Mesenteric fat pad (tissue), 1 donor: ENCODE results near the gene PRLR. TPM values are rescaled to one million over a fixed set of nuclear protein-coding genes. Genes with fewer than 3 reads are reported as not detected.
"Not testable (repeated sequence)": the region's sequence is repeated elsewhere in the genome, so short reads cannot be mapped to it uniquely, and the experiment has no call there.

Source experiments
- DNase-seq: peaks from one replicate; pipeline ENCODE4 v3.0.0-alpha.2; 2020; ENCODE audit warnings: low spot score
- total RNA-seq: library from RNA; stranded (reverse); fragmentation: NEBNext Ultra II Directional; extraction: Animal tissue kit (Norgen Biotek cat#: 25700); gene quantifications from one replicate; pipeline ENCODE4 v1.2.1, GENCODE V29; 2021
- donor health status: DM: yes; HTN: yes; CAD: no.

Gene PRLR
- total RNA-seq, 1 donor from 2014 or later, result 2.4 TPM

DNA sequence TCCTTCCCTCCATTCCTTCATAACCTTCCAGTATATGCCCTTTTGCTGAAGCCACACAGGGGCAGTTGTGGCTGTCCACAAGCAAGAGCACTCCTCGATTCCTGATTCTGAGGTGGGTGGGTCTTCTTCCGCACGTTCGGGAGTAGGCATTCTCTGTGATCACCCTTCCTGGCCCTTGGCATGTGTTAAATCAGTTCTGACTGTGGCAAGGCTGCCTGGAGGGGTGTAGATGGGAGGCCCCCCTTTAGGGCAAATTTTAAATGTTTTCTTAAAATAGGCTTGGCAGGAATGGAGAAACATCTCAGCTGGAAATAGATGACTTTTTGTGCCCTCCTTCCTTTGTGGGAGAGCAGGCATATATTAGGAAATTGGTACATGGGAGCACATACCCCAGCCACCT lies 185.6 kb downstream of the PRLR start:
- no peak for DNase-seq

DNA sequence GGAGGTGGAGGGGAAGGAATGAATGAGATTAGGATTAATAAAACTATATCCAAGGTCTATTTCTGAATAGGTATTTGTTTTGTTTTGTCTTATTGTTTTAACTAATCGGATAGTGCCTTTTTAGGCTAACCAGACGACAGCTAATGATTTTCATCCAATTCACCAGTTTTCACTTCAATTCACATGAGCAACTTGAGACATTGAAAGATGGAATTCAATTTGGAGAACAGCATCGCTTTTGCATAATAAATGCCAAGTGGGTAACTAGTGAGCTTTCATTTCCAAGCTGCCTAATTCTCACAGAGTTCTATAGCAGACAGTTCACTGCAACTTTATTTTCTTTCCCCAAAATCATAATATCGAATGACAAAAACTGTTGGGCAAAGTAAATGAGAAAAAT lies 187.5 kb downstream of the PRLR start:
- no peak for DNase-seq

DNA sequence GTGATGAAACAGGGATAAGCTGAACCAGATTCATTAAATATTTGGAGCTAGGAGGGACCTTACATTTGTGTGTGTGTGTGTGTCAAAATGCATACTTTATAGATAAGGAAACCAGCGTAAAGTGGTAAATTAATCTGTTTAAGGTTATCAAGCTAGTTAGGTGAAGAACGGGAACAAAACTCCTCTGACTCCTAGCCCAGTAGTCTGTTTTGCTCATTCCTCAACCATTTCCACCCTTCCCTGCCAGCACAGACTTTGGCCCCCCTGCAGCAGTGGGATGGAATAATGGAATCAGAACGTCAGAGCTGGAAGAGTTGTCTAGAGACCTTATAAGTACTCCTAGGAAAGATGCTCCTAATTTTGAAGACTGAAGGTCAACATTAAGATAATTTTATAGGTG lies 189.0 kb downstream of the PRLR start:
- no peak for DNase-seq

DNA sequence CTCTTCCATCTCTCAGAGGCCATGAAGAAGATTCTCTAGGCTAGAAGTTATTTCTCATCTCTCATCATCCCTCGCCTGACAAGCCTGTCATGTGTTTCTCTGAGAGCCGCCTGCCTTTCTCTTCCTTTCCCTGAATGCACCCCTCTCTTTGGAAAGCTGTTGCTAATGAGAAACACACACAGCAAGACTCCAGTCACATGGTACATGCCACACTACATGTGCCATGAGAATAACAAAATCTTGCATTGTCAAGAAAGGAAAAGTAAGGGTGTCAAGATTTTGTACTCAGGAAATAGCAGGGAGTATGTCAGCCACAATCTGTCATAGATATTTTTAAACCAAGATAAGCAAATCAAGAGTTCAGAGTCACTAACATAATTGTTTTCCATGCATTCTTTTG lies 191.4 kb downstream of the PRLR start:
- no peak for DNase-seq

DNA sequence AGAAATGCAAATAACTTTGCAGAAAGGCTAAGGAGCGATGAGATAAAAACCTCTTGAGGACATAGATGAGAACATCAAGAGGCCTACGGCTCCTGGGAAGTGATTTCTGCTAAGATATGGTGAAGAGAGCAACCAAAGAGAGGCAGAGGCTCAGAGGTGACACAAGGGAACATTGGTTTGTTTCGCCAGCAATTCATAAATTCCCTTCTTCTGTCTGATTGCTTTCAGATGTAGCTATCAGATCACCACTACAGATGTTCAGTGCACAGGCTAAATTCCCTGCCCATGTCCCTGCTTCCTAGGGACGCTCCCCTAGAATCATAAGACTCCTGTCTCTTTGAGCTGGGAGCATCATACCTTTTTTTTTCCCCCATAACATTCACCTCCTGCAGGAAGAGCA lies 193.8 kb downstream of the PRLR start:
- DNase-seq, result no peak

DNA sequence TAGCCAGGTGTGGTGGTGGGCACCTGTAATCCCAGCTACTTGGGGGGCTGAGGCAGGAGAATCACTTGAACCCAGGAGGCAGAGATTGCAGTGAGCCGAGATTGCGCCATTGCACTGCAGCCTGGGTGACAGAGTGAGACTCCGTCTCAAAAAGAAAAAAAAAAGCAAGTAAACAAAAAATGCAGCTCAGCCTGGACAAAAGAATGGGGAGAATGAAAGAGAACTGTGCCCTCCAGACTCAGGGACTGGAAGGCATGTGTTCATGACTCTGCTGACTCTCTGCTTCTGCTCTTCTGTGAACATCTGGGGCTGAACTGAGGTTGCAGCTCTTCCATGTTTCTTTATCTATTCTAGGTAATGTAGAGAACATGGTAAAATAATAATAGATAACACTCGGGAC lies 194.4 kb downstream of the PRLR start:
- not testable (repeated sequence) for DNase-seq

DNA sequence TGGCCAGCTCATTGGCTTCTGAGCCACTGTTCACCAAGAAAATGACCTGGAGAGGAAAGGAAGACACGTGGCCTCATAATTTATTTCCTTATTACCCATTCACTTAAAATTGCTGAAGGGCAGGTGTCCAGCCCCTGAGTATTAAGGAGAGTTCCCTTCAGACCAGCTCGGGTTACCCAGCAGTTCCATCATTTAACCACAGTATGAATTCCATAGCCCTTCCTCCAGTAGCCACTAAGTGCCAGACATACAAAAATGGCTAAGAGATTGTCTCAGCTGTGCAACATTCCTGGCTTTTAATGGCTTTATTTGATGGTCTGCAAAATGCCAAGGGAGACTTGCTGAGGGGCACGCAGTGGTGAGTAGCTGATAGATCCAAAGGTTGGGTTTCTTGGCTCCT lies 195.0 kb downstream of the PRLR start:
- no peak for DNase-seq

DNA sequence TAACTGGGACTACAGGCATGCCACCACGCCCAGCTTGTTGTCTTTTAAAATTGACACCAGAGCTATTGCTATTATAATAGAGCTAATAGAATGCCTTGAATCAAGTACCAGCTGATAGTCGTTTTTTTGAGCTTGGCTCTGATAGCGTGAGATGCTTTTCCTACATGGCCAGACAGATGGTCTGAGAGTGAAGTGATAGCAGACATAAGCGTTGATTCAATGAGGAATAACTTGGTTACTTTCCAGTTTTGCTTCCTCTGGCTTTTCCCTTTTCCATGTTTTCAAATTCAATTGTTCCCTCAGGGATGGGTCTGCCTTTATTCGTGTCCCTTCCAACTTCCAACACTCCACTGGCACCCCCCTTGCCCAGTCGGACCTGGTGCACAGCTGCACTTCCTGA lies 197.9 kb downstream of the PRLR start:
- no peak for DNase-seq

DNA sequence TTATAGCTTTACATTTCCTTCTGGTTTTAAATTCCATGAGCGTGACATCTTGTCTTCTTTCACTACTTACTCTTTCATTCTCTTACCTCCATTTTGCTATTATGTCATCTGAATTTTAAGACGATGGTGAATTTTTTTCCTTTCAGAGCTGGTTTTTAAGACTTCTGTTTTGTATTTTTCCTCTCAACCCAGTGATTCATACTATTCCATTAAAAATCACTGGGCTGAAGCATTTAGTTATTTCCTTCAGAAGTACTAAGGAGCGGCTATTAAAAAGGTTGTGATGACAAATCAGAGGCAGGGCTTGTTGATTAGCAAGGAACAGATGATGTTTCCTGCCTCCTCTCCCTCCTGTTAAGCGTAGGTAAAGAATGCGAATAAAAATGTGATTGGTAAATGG lies 199.0 kb downstream of the PRLR start:
- DNase-seq, result no peak

- no peak for DNase-seq
Observed at GRCh38 chr5:35030426-35031100, 199.7 kb downstream of the PRLR start.

DNA sequence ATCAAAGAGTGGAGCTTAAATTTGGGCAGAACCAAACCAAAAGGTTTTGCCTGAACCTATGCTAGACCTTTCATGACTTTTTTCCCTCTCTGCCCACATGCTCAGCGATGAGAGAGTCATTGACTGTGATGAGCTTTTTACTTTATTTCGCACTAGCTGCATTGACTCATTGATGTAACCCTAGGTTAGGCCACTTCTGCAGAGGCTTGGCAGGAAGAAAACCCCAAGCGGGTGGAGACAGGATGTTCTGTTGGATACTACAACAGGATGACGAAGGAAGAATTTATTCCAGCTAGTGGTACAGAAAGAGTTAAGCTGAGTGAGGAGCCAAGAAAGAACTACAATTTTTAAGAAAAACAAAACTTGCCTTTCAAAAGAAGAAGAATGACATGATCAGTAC lies 201.0 kb downstream of the PRLR start:
- DNase-seq, result no peak

- no peak for DNase-seq
Observed at GRCh38 chr5:35026941-35027340, 203.3 kb downstream of the PRLR start.

DNA sequence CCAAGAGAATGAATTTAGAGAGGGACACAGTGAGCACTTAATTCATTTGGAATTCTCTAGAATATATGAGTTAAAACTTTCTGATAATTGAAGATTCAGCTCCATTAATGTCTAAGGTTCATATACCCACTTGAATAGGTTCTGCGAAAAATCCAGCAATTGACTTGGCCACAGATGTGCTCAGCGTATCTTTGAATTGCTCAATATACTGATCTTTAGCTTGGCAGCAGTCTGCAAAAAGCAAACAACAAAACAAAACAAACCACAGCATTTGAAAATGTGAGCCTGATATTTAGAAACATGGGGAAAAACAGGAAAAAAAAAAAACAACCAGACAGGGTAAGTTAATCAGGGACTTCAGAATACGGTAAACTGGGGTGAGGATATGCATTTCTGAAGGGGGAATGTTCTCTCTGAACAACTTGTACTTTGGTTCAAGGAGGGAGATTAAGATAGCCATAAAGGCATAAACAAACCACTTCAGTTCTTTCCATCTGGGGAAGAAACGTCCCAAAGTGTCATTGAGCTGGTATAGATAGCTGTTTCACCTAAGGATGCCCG lies 203.9 kb downstream of the PRLR start:
- DNase-seq, result no peak

- no peak for DNase-seq
Observed at GRCh38 chr5:35024911-35025510, 205.3 kb downstream of the PRLR start.

- DNase-seq, result no peak
Observed at GRCh38 chr5:35023391-35024178, 206.7 kb downstream of the PRLR start.

DNA sequence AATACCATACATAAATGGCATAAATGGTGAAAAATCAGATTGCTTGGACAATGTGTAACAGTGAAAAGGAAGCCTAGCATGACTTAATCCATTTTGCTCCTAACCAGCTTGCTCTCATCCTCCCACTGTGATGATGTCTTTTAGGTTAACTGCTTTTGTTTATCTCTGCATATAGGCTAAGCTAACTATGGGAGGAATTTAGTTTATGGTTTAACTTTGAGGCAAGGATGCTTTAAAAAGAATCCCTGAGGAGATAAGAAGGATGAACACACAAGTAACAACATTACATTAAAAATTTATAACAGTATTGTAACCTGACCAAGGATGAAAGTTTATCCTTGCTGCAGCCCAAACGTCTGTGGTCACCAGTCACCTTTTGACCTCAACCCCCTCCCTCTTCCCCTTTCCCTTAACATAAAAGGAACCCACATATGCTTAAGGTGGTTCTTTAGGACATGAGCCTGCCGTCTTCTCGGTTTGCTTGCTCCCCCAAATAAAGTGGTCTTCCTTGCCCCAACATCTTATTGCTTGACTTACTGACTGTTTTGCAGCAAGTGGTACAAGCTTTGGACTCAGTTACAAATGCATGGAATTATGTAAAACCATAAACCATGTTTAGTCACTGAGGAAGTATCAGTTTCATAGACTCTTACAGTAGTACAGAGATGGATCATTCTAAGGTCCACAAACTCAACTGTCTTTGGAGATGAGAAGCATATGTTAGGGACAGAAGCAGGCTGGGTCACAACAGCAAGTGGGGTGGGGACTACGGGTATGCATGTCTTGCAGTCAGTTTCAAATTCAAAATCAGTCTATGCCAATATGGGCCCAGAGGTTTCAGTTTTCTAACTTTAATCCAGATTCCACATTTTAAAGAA lies 213.9 kb downstream of the PRLR start:
- DNase-seq, result no peak

DNA sequence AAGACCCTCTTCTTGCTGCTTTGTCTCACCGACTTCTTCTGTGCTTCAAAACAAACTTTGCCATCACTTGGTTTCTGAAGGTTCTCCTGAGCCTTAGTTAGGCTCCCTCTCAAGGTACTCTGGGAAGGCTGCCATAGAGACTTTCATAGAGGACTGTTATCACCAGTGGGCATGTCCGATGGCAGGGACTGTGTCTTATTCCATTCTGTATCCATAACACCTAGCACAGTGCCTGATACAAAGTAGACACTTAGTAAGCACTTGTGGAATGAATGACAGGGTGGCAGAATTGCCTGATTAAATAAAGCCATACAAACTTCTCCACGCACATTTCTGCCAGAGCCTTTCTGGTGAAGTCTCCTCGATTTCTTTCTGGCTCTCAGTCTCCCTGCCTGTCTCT lies 215.2 kb downstream of the PRLR start:
- no peak for DNase-seq

GRCh38 chr5:35012796-35013195 lies 217.5 kb downstream of the PRLR start:
- no peak for DNase-seq

GRCh38 chr5:35012365-35012764 lies 217.9 kb downstream of the PRLR start:
- no peak for DNase-seq

DNA sequence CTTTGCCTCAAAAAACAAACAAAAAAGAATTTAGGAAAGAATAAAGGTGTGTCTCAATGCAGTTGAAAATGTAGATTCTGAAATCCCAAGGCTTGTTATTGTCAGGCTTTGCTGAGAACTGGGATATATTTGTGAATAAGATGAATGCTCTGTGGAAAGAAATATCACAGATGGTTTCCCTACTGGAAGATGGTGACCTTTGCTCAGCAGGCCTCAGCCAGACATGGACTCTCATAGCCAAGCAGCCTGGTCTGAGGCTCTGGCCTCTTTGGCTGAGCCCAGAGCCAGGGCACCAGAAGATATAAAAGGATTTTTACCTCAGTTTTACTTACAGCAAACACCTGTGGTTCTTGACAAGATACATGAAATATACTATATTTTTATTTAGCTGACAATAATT lies 219.6 kb downstream of the PRLR start:
- DNase-seq, result no peak

- no peak for DNase-seq
Observed at GRCh38 chr5:35009657-35010056, 220.6 kb downstream of the PRLR start.
